Measurements from ENCODE around the gene ACSL6.

ACSL6 gene

GRCh38 chr5:131974956-131975726 is 36.3 kb downstream of the ACSL6 start:
- FAIRE-seq, result no peak

- no peak for FAIRE-seq
Measured at GRCh38 chr5:131974622-131974955, 36.9 kb downstream of the ACSL6 start.

- no peak for FAIRE-seq
Measured at GRCh38 chr5:131974016-131974415, 37.4 kb downstream of the ACSL6 start.

- no peak for FAIRE-seq
Measured at GRCh38 chr5:131973089-131973712, 38.3 kb downstream of the ACSL6 start.

- no peak for FAIRE-seq
Measured at GRCh38 chr5:131968396-131968954, 43.0 kb downstream of the ACSL6 start.

- no peak for FAIRE-seq
Measured at GRCh38 chr5:131966551-131966950, 44.9 kb downstream of the ACSL6 start.

- no peak for FAIRE-seq
Measured at GRCh38 chr5:131965826-131966415, 45.5 kb downstream of the ACSL6 start.

- no peak for FAIRE-seq
Measured at GRCh38 chr5:131959906-131960305, 51.6 kb downstream of the ACSL6 start.

GRCh38 chr5:131959136-131959535 is 52.3 kb downstream of the ACSL6 start:
- no peak for FAIRE-seq

- FAIRE-seq, result no peak
Measured at GRCh38 chr5:131957721-131958441, 53.6 kb downstream of the ACSL6 start.

GRCh38 chr5:131953969-131954368 is 57.5 kb downstream of the ACSL6 start:
- no peak for FAIRE-seq

GRCh38 chr5:131952301-131952857 is 59.1 kb downstream of the ACSL6 start:
- no peak for FAIRE-seq

GRCh38 chr5:131950706-131951105 is 60.8 kb downstream of the ACSL6 start:
- no peak for FAIRE-seq

- FAIRE-seq, result no peak
Measured at GRCh38 chr5:131947445-131947844, 64.0 kb downstream of the ACSL6 start.

GRCh38 chr5:131945551-131946168 is 65.8 kb downstream of the ACSL6 start, which contains the start of gene MEIKIN:
TSS of gene MEIKIN (minus strand) at chr5:131945663. CDS start at chr5:131945505, 158 bp downstream.
- FAIRE-seq, result no peak

- FAIRE-seq, result no peak
Measured at GRCh38 chr5:131944702-131945550, 66.5 kb downstream of the ACSL6 start.

GRCh38 chr5:131943916-131944315 is 67.5 kb downstream of the ACSL6 start:
- FAIRE-seq, result no peak

- FAIRE-seq, result no peak
Measured at GRCh38 chr5:131942016-131942415, 69.4 kb downstream of the ACSL6 start.

- FAIRE-seq, result no peak
Measured at GRCh38 chr5:131939690-131940345, 71.6 kb downstream of the ACSL6 start.

- no peak for FAIRE-seq
Measured at GRCh38 chr5:131932235-131932634, 79.2 kb downstream of the ACSL6 start.

- FAIRE-seq, result no peak
Measured at GRCh38 chr5:131928957-131929356, 82.5 kb downstream of the ACSL6 start.

All from endometrium (tissue), 2 donors.